RWPE2 (cell line): ENCODE data around the gene NOL7.

ENCODE experiments used
- ATAC-seq: fragments of 200-7000 bp; cut with Tn5 transposase; 3 replicates; pipeline ENCODE4 v1.9.1; 2021; ENCODE audit warnings: low read depth
- DNase-seq: peaks from one replicate; pipeline ENCODE4 v3.0.0-alpha.2; 2020; ENCODE audit warnings: low spot score
- H3K27ac ChIP-seq: fragments of 450-650 bp; 2 replicates; pipeline ENCODE4 v1.5.1; 2017; ENCODE audit warnings: mild to moderate bottlenecking; ENCODE audit not compliant: poor library complexity, severe bottlenecking
- H3K27me3 ChIP-seq: fragments of 250-450 bp; sonication (Bioruptor Pico); 2 replicates; pipeline ENCODE4 v1.5.1; 2021; ENCODE audit warnings: mild to moderate bottlenecking, moderate library complexity; ENCODE audit not compliant: insufficient read depth, poor library complexity, severe bottlenecking
- H3K36me3 ChIP-seq: fragments of 250-450 bp; sonication (Bioruptor Pico); 2 replicates; pipeline ENCODE4 v1.5.1; 2020; ENCODE audit warnings: low read depth, mild to moderate bottlenecking, moderate library complexity
- H3K4me1 ChIP-seq: fragments of 250-450 bp; sonication (Bioruptor Pico); 2 replicates; pipeline ENCODE4 v1.5.1; 2021; ENCODE audit warnings: mild to moderate bottlenecking, moderate library complexity; ENCODE audit not compliant: insufficient read depth, poor library complexity, severe bottlenecking
- H3K4me3 ChIP-seq: fragments of 250-450 bp; sonication (Bioruptor Pico); 2 replicates; pipeline ENCODE4 v1.5.1; 2021; ENCODE audit warnings: mild to moderate bottlenecking, moderate library complexity; ENCODE audit not compliant: severe bottlenecking
- H3K9me3 ChIP-seq: fragments of 250-450 bp; sonication (Bioruptor Pico); 2 replicates; pipeline ENCODE4 v1.5.1; 2021; ENCODE audit warnings: mild to moderate bottlenecking, moderate library complexity; ENCODE audit not compliant: severe bottlenecking
- CTCF ChIP-seq: fragments of 450-650 bp; IDR thresholded peaks from one replicate; pipeline ENCODE4 v1.5.1; 2017; ENCODE audit warnings: mild to moderate bottlenecking, moderate library complexity; ENCODE audit not compliant: poor library complexity, severe bottlenecking

Gene NOL7

DNA sequence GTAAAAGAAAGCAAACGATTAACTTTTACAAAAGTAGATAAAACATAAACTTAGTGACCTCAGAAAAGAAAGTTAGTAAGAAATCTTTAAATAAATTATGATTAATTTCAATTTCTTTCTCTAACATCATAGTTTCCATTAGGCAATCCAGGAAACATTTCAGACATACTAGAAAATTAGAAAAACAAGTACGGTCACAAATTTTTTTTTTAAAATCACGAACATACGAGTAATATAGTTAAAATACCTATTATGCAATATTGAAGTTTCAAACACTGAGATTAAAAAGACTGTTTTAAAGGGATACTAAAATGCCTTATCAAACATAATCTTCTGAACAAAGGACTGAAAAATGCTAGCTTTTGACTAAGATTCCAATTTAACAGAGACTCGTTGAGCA is 26.2 kb downstream of the NOL7 start:
- H3K4me1 ChIP-seq, result peaks cover 5% of the 10 kb centered on the region
- no peaks in the 10 kb centered on the region for H3K9me3 ChIP-seq
- no peak for DNase-seq
- no peak for TF ChIP-seq CTCF
- H3K27ac ChIP-seq, result no peak overlapping the region
- no peak overlapping the region for H3K4me3 ChIP-seq
- H3K36me3 ChIP-seq, result peaks cover 72% of the 10 kb centered on the region
- no peak for ATAC-seq
- no peaks in the 10 kb centered on the region for H3K27me3 ChIP-seq

- no peak for TF ChIP-seq CTCF
- H3K9me3 ChIP-seq, result no peaks in the 10 kb centered on the region
- H3K36me3 ChIP-seq, result peaks cover 69% of the 10 kb centered on the region
- no peaks in the 10 kb centered on the region for H3K4me1 ChIP-seq
- no peak for DNase-seq
- no peak overlapping the region for H3K27ac ChIP-seq
- H3K27me3 ChIP-seq, result no peaks in the 10 kb centered on the region
- no peak for ATAC-seq
- H3K4me3 ChIP-seq, result no peak overlapping the region
Measured at GRCh38 chr6:13643125-13643524, 28.0 kb downstream of the NOL7 start.

DNA sequence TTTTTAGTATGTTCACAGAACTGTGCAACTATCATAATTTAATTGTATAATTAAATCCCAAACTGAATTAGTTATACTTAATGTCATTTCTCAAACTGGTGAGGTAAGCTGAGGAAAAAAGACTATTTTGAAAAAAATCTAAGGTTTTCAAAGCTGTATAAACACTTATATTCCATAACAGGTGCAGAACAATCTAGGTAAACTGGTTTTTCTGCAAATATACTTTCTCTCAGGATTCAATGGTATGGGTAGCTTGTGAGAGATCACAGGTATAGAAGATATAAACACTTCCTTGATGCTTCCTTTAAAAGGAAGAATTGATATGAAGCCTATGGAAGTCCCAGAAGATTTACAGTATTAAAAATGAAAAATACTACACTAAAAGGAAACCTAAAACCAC is 33.7 kb downstream of the NOL7 start:
- H3K27ac ChIP-seq, result no peak overlapping the region
- no peak overlapping the region for H3K4me3 ChIP-seq
- ATAC-seq (no peak), DNase-seq (no peak)
- H3K27me3 ChIP-seq, result no peaks in the 10 kb centered on the region
- no peaks in the 10 kb centered on the region for H3K9me3 ChIP-seq
- no peaks in the 10 kb centered on the region for H3K4me1 ChIP-seq
- H3K36me3 ChIP-seq, result peaks cover 36% of the 10 kb centered on the region
- no peak for TF ChIP-seq CTCF

DNA sequence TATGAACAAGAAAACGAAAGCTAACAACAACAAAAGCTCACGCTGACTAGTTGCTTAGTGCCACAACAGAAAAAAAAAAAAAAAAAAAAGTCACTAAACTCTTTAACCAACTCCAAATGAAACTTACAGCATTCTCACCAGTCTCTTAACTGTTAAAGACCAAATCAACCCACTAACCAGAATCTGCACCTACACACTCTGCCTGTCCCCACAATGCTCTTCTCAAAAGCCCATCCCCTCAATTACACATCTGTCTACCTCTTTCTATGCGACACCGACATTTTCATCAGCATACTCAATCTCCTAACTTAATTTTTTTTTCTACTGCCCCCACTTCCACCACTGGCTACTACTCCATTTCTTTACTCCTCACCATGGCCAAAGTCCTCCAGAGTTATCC is 34.3 kb downstream of the NOL7 start:
- TF ChIP-seq CTCF, result no peak
- H3K4me3 ChIP-seq, result no peak overlapping the region
- no peaks in the 10 kb centered on the region for H3K9me3 ChIP-seq
- H3K4me1 ChIP-seq, result no peaks in the 10 kb centered on the region
- DNase-seq (no peak), ATAC-seq (no peak)
- no peaks in the 10 kb centered on the region for H3K27me3 ChIP-seq
- H3K27ac ChIP-seq, result no peak overlapping the region
- peaks cover 31% of the 10 kb centered on the region for H3K36me3 ChIP-seq

- peaks cover 29% of the 10 kb centered on the region for H3K36me3 ChIP-seq
- ATAC-seq (no peak), DNase-seq (no peak)
- no peak overlapping the region for H3K27ac ChIP-seq
- H3K27me3 ChIP-seq, result no peaks in the 10 kb centered on the region
- TF ChIP-seq CTCF, result no peak
- no peaks in the 10 kb centered on the region for H3K4me1 ChIP-seq
- H3K4me3 ChIP-seq, result no peak overlapping the region
- H3K9me3 ChIP-seq, result no peaks in the 10 kb centered on the region
Measured at GRCh38 chr6:13653296-13653695, 38.2 kb downstream of the NOL7 start.
